HepG2 (cell line): ENCODE data around the gene C1QTNF1. TPM values are rescaled to one million over a fixed set of nuclear protein-coding genes. Genes with fewer than 3 reads are reported as not detected.
A peak's percentile ranks its signal among the peaks of the same experiment; 100 is the strongest.

Source experiments
- FOSL2 ChIP-seq: sonication (generic); formaldehyde crosslinking; IDR thresholded peaks from 2 replicates; pipeline ENCODE4 v1.4.0; 2020; ENCODE audit warnings: missing genetic modification reagents
- FOXK2 ChIP-seq: fragments of 450-650 bp; IDR thresholded peaks from 2 replicates; pipeline ENCODE4 v1.6.1; 2016
- MAF1 ChIP-seq: sonication (generic); formaldehyde crosslinking; IDR thresholded peaks from 2 replicates; pipeline ENCODE4 v1.5.0; 2020; ENCODE audit warnings: missing genetic modification reagents, borderline replicate concordance
- NFIC ChIP-seq: IDR thresholded peaks from 2 replicates; pipeline ENCODE4 v1.6.1; 2012; ENCODE audit warnings: mild to moderate bottlenecking, low read length, inconsistent platforms
- NRL ChIP-seq: sonication (generic); formaldehyde crosslinking; IDR thresholded peaks from 2 replicates; pipeline ENCODE4 v1.5.0; 2020; ENCODE audit warnings: missing genetic modification reagents, mild to moderate bottlenecking, moderate library complexity, borderline replicate concordance
- RAD21 ChIP-seq: fragments of 450-650 bp; formaldehyde crosslinking; IDR thresholded peaks from 2 replicates; pipeline ENCODE4 v1.5.0; 2020; ENCODE audit warnings: mild to moderate bottlenecking
- RFX5 ChIP-seq: IDR thresholded peaks from 2 replicates; pipeline ENCODE4 v1.6.1; 2011; ENCODE audit warnings: low read depth, low read length, improper control_type of control experiment
- RNF219 ChIP-seq: sonication (generic); formaldehyde crosslinking; IDR thresholded peaks from 2 replicates; pipeline ENCODE4 v1.5.0; 2020; ENCODE audit warnings: mild to moderate bottlenecking, missing genetic modification reagents
- SALL1 ChIP-seq: sonication (generic); formaldehyde crosslinking; IDR thresholded peaks from 2 replicates; pipeline ENCODE4 v1.8.0; 2022; ENCODE audit warnings: mild to moderate bottlenecking, missing genetic modification reagents
- THRA ChIP-seq: sonication (generic); formaldehyde crosslinking; IDR thresholded peaks from 2 replicates; pipeline ENCODE4 v1.4.0; 2020; ENCODE audit warnings: missing genetic modification reagents, borderline replicate concordance
- ZC3H4 ChIP-seq: sonication (generic); formaldehyde crosslinking; IDR thresholded peaks from 2 replicates; pipeline ENCODE4 v1.4.0; 2020; ENCODE audit warnings: missing genetic modification reagents, borderline replicate concordance
- ZFP91 ChIP-seq: sonication (generic); formaldehyde crosslinking; IDR thresholded peaks from 2 replicates; pipeline ENCODE4 v1.9.0; 2022; ENCODE audit warnings: missing genetic modification reagents, mild to moderate bottlenecking, borderline replicate concordance
- ZFY ChIP-seq: sonication (generic); formaldehyde crosslinking; IDR thresholded peaks from 2 replicates; pipeline ENCODE4 v1.4.0; 2020; ENCODE audit warnings: missing genetic modification reagents
- ZNF343 ChIP-seq: sonication (generic); formaldehyde crosslinking; IDR thresholded peaks from 2 replicates; pipeline ENCODE4 v1.4.0; 2020; ENCODE audit warnings: mild to moderate bottlenecking, missing genetic modification reagents
- ZNF598 ChIP-seq: sonication (generic); formaldehyde crosslinking; IDR thresholded peaks from 2 replicates; pipeline ENCODE4 v1.5.1; 2020; ENCODE audit warnings: mild to moderate bottlenecking, missing genetic modification reagents, borderline replicate concordance
- ZNF75D ChIP-seq: sonication (generic); formaldehyde crosslinking; IDR thresholded peaks from 2 replicates; pipeline ENCODE4 v1.8.1; 2023; ENCODE audit warnings: missing genetic modification reagents, mild to moderate bottlenecking, borderline replicate concordance
- ZSCAN21 ChIP-seq: sonication (generic); formaldehyde crosslinking; IDR thresholded peaks from 2 replicates; pipeline ENCODE4 v1.8.0; 2022; ENCODE audit warnings: mild to moderate bottlenecking, missing genetic modification reagents, moderate library complexity, borderline replicate concordance
- polyA plus RNA-seq, 8 experiments: library from polyadenylated mRNA; depleted of rRNA in 3 of 8; stranded (reverse) in 7 of 8; unstranded in 1 of 8; fragments of >200 nt; fragmentation: Illumina TruSeq in 4 of 8; extraction: Trizol in 4 of 8; gene quantifications; 2 replicates each; pipeline versions ENCODE4 v1.2.1 to v1.2.3, GENCODE V29; 2011 to 2016; ENCODE audit warnings: low read depth in 4 of 8, missing spikeins in 1 of 8, mixed read lengths in 1 of 8; ENCODE audit not compliant: insufficient read depth in 1 of 8
- total RNA-seq, 5 experiments: library from RNA; depleted of rRNA; stranded (reverse); fragments of >200 nt; fragmentation: Illumina TruSeq; extraction: Trizol; gene quantifications; 2 replicates each; pipeline ENCODE4 v1.2.3, GENCODE V29; 2016; ENCODE audit warnings: low read depth in 1 of 5
- TF ChIP-seq, protein P1 (sequence below), 2 experiments: sonication (generic) in 1 of 2; formaldehyde crosslinking in 1 of 2; IDR thresholded peaks; 2 replicates each; pipeline versions ENCODE4 v1.4.0 to v1.6.1; 2018 to 2020; ENCODE audit warnings: missing genetic modification reagents in 2 of 2, borderline replicate concordance in 1 of 2, low read depth in 1 of 2, mild to moderate bottlenecking in 1 of 2, missing biosample characterization in 1 of 2

Gene C1QTNF1
- total and polyA plus RNA-seq, 2 of the 13 experiments (the other 11 are each of a cell fraction or from before 2014, with no cell fraction given): 0.18 to 0.86 TPM

- TF ChIP-seq ZFP91 (CRISPR knock-in tag) (peak; percentile 58; the same call in 1 of the 2 replicates), MAF1 (CRISPR knock-in tag) (no peak), NRL (CRISPR knock-in tag) (0 out of 2 replicates have a peak, but pooled peaks have one; percentile 60), NFIC (no peak), ZFY (CRISPR knock-in tag) (no peak), RFX5 (no peak), RAD21 (peak; percentile 87), ZNF75D (CRISPR knock-in tag) (no peak), RNF219 (CRISPR knock-in tag) (no peak), SALL1 (CRISPR knock-in tag) (peak; percentile 57; the same call in 1 of the 2 replicates), ZC3H4 (CRISPR knock-in tag) (no peak), ZSCAN21 (CRISPR knock-in tag) (0 out of 2 replicates have a peak, but pooled peaks have one; percentile 33), FOXK2 (peak; percentile 19; the same call in 1 of the 2 replicates), THRA (CRISPR knock-in tag) (peak; percentile 28; the same call in 1 of the 2 replicates), ZNF598 (CRISPR knock-in tag) (no peak), FOSL2 (CRISPR knock-in tag) (peak; percentile 42), ZNF343 (CRISPR knock-in tag) (no peak)
- TF ChIP-seq, protein P1, sequence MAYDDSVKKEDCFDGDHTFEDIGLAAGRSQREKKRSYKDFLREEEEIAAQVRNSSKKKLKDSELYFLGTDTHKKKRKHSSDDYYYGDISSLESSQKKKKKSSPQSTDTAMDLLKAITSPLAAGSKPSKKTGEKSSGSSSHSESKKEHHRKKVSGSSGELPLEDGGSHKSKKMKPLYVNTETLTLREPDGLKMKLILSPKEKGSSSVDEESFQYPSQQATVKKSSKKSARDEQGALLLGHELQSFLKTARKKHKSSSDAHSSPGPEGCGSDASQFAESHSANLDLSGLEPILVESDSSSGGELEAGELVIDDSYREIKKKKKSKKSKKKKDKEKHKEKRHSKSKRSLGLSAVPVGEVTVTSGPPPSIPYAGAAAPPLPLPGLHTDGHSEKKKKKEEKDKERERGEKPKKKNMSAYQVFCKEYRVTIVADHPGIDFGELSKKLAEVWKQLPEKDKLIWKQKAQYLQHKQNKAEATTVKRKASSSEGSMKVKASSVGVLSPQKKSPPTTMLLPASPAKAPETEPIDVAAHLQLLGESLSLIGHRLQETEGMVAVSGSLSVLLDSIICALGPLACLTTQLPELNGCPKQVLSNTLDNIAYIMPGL (CRISPR knock-in tag; IDR thresholded peaks at IDR 0.05; ENCODE audit: borderline replicate concordance in 1 of 2, low read depth in 1 of 2): peak in 1 of 2 experiments; percentile 65; a peak in 1 of 4 replicates
Observed at GRCh38 chr17:79042421-79043190, 18.6 kb downstream of the C1QTNF1 start (continued).
